SH-SY5Y (cell line): ENCODE data around the gene COL15A1.

Source experiments
- GATA2 ChIP-seq: IDR thresholded peaks from 2 replicates; pipeline ENCODE4 v1.6.1; 2011; ENCODE audit warnings: mild to moderate bottlenecking, low read depth, low read length
- GATA3 ChIP-seq: IDR thresholded peaks from 2 replicates; pipeline ENCODE4 v1.6.1; 2011; ENCODE audit warnings: low read depth, mild to moderate bottlenecking, low read length, moderate library complexity

GRCh38 chr9:99066571-99066970 is 122.9 kb downstream of the COL15A1 start:
- no peak for TF ChIP-seq GATA2
- no peak for TF ChIP-seq GATA3
